GM19043 (cell line): ENCODE results near the gene GJB5.

Experiments
- ATAC-seq: cut with Tn5 transposase; IDR thresholded peaks from one replicate; pipeline ENCODE4 v1.9.1; 2021; ENCODE audit warnings: low read depth; ENCODE audit not compliant: unreplicated experiment

Gene GJB5

GRCh38 chr1:34744851-34745250, 10.0 kb upstream of the GJB5 start:
- no peak for ATAC-seq

GRCh38 chr1:34745666-34746065, 9.2 kb upstream of the GJB5 start:
- ATAC-seq = no peak

- ATAC-seq = no peak
Measured at GRCh38 chr1:34746101-34746500, 8.7 kb upstream of the GJB5 start.

- no peak for ATAC-seq
Measured at GRCh38 chr1:34746785-34747637, 7.8 kb upstream of the GJB5 start.

- no peak for ATAC-seq
Measured at GRCh38 chr1:34747638-34747941, 7.3 kb upstream of the GJB5 start.

- ATAC-seq = no peak
Measured at GRCh38 chr1:34749992-34750391, 4.9 kb upstream of the GJB5 start.

- ATAC-seq = no peak
Measured at GRCh38 chr1:34750610-34751009, 4.2 kb upstream of the GJB5 start.

GRCh38 chr1:34753163-34753562, 1.7 kb upstream of the GJB5 start:
- no peak for ATAC-seq

GRCh38 chr1:34755961-34756360, 1.1 kb downstream of the GJB5 start:
- no peak for ATAC-seq

- ATAC-seq = no peak
Measured at GRCh38 chr1:34757386-34757785, 2.5 kb downstream of the GJB5 start.

- no peak for ATAC-seq
Measured at GRCh38 chr1:34758751-34759150, 3.9 kb downstream of the GJB5 start.

GRCh38 chr1:34759503-34760357, 4.9 kb downstream of the GJB5 start, which contains the start of gene GJB4:
TSS of gene GJB4 (plus strand) at chr1:34759740. CDS start at chr1:34761255, 1,515 bp downstream.
- no peak for ATAC-seq

GRCh38 chr1:34761176-34761761, 6.4 kb downstream of the GJB5 start:
- ATAC-seq = no peak

GRCh38 chr1:34761776-34762307, 7.0 kb downstream of the GJB5 start:
- no peak for ATAC-seq

GRCh38 chr1:34762474-34763141, 7.8 kb downstream of the GJB5 start:
- ATAC-seq = no peak

- no peak for ATAC-seq
Measured at GRCh38 chr1:34763142-34763781, 8.4 kb downstream of the GJB5 start.

- no peak for ATAC-seq
Measured at GRCh38 chr1:34768856-34769255, 14.0 kb downstream of the GJB5 start.

GRCh38 chr1:34770891-34771504, 16.2 kb downstream of the GJB5 start:
- ATAC-seq = no peak

- no peak for ATAC-seq
Measured at GRCh38 chr1:34771573-34772371, 16.9 kb downstream of the GJB5 start.
